K562 treated with DMSO at 1 percent for 4 hours (cell line): ENCODE data around the gene SNX21. TPM values are rescaled to one million over a fixed set of nuclear protein-coding genes. Genes with fewer than 3 reads are reported as not detected.

Experiments used
- total RNA-seq: library from RNA; unstranded; fragments of 300-600 nt; gene quantifications from 2 replicates; pipeline ENCODE4 v1.2.3, GENCODE V29; 2022; ENCODE audit not compliant: insufficient read depth

The SNX21 gene
- total RNA-seq: 0.53 and 2.0 TPM in 2 replicates

GRCh38 chr20:45833030-45833882 lies at the start of gene SNX21:
TSS of gene SNX21 (plus strand) at chr20:45833799. CDS start at chr20:45833920, 121 bp downstream.

GRCh38 chr20:45812157-45813005 lies 21.2 kb upstream of the SNX21 start, which contains the start of gene UBE2C:
TSS of gene UBE2C (plus strand) at chr20:45812644. CDS start at chr20:45812696, 52 bp downstream.

GRCh38 chr20:45827030-45827652 lies 6.5 kb upstream of the SNX21 start, which contains the start of gene TNNC2:
TSS of gene TNNC2 (minus strand) at chr20:45827312. CDS start at chr20:45827248, 64 bp downstream.

GRCh38 chr20:45857114-45857881 lies 23.7 kb downstream of the SNX21 start, which contains the start of the genes ACOT8 and ZSWIM3:
TSS of gene ACOT8 (minus strand) at chr20:45857392. CDS start at chr20:45857315, 77 bp downstream.
TSS of gene ZSWIM3 (plus strand) at chr20:45857614. CDS start at chr20:45857826, 212 bp downstream.

GRCh38 chr20:45880988-45881788 lies 47.6 kb downstream of the SNX21 start, which contains the start of gene ZSWIM1:
TSS of gene ZSWIM1 (plus strand) at chr20:45881227. CDS start at chr20:45882593, 1,366 bp downstream.

GRCh38 chr20:45887346-45887715 lies 53.7 kb downstream of the SNX21 start, which contains the start of gene SPATA25:
TSS of gene SPATA25 (minus strand) at chr20:45887622. CDS start at chr20:45887590, 32 bp downstream.

GRCh38 chr20:45890985-45891983 lies 57.7 kb downstream of the SNX21 start, which contains the start of the genes CTSA and NEURL2:
TSS of gene CTSA (plus strand) at chr20:45891335. CDS start at chr20:45891569, 234 bp downstream.
TSS of gene NEURL2 (minus strand) at chr20:45891208. CDS start at chr20:45890991, 217 bp downstream.

Other genes starting within 250 kb of the SNX21 start
- gene WFDC10A, start 204.1 kb upstream of the SNX21 start, total RNA-seq: not detected in 2 replicates
- not detected in 2 replicates for gene WFDC9, start 202.5 kb upstream of the SNX21 start, total RNA-seq
- gene WFDC11, start 163.6 kb upstream of the SNX21 start, total RNA-seq: not detected in 2 replicates
- gene WFDC13, start 131.8 kb upstream of the SNX21 start, total RNA-seq: not detected in 2 replicates
- gene WFDC10B, start 128.8 kb upstream of the SNX21 start, total RNA-seq: not detected in 2 replicates
- not detected in 2 replicates for gene SPINT4, start 111.5 kb upstream of the SNX21 start, total RNA-seq
- gene WFDC3, start 41.9 kb upstream of the SNX21 start, total RNA-seq: not detected in 2 replicates
- gene DNTTIP1, start 41.8 kb upstream of the SNX21 start, total RNA-seq: 30.5 and 47.2 TPM in 2 replicates
- 3.3 and 5.4 TPM in 2 replicates for gene UBE2C, start 21.2 kb upstream of the SNX21 start, total RNA-seq
- gene TNNC2, start 6.5 kb upstream of the SNX21 start, total RNA-seq: not detected in 2 replicates
- gene ACOT8, start 23.6 kb downstream of the SNX21 start, total RNA-seq: 50.2 and 57.2 TPM in 2 replicates
- 9.4 and 9.8 TPM in 2 replicates for gene ZSWIM3, start 23.8 kb downstream of the SNX21 start, total RNA-seq
- 14.2 and 15.1 TPM in 2 replicates for gene ZSWIM1, start 47.4 kb downstream of the SNX21 start, total RNA-seq
- gene SPATA25, start 53.8 kb downstream of the SNX21 start, total RNA-seq: not detected in 2 replicates
- gene NEURL2, start 57.4 kb downstream of the SNX21 start, total RNA-seq: 2.0 and 5.7 TPM in 2 replicates
- gene CTSA, start 57.5 kb downstream of the SNX21 start, total RNA-seq: 69.3 and 82.0 TPM in 2 replicates
- gene PLTP, start 78.4 kb downstream of the SNX21 start, total RNA-seq: 27.6 and 40.1 TPM in 2 replicates
- gene PCIF1, start 100.9 kb downstream of the SNX21 start, total RNA-seq: 21.4 and 22.9 TPM in 2 replicates
- gene ZNF335, start 138.4 kb downstream of the SNX21 start, total RNA-seq: 10.8 and 14.9 TPM in 2 replicates
- gene MMP9, start 175.1 kb downstream of the SNX21 start, total RNA-seq: 0.52 TPM in 1 of 2 replicates, not detected in the other
- 11.8 and 15.5 TPM in 2 replicates for gene SLC12A5, start 195.4 kb downstream of the SNX21 start, total RNA-seq